Erythroblast (primary cell): ENCODE measurements around the gene BTK.
"Not testable (repeated sequence)": the region's sequence is repeated elsewhere in the genome, so short reads cannot be mapped to it uniquely, and the experiment has no call there.

ENCODE experiments used
- DNase-seq, 2 experiments: peaks; one replicate each; lab custom pipeline; 2025; lab: John Stamatoyannopoulos, UW
- GATA1 ChIP-seq: IDR thresholded peaks from 2 replicates; pipeline ENCODE4 v1.6.1; 2011; ENCODE audit warnings: low read depth, mild to moderate bottlenecking, control low read depth, low read length, moderate library complexity
- POLR2A ChIP-seq: IDR thresholded peaks from 2 replicates; pipeline ENCODE4 v1.6.1; 2011; ENCODE audit warnings: mild to moderate bottlenecking, low read length

BTK gene

DNA sequence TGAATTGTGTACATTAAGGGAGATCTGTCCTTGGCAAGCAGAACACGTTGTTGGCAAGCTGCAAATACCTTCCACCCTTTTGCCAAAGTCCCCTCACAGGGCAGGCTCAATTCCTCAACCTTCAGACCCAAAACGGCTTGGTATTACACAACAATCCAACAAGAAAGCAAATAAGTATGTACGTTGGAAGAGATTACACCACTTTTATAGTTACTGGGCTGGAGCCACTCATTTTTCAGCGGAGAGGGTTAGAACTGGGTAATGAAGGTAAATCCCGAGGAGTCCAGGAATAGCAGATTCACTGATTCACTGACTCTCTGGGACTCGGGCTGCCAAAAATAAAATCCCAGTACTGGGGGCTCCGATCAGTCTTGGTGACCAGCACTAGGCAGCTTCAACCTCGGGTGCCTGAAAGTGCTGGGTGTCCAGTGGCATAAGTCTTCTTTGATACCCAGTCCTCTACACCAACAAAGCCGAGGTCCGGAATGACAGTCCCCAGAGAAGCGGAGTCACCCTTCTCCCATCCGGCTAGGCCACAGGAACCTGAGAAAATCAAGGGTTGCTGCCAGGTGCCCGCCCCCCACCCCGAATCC, 38.0 kb downstream of the BTK start:
- peak in 1 of 2 experiments; percentile 46 for DNase-seq
- TF ChIP-seq POLR2A (no peak), GATA1 (no peak)

DNA sequence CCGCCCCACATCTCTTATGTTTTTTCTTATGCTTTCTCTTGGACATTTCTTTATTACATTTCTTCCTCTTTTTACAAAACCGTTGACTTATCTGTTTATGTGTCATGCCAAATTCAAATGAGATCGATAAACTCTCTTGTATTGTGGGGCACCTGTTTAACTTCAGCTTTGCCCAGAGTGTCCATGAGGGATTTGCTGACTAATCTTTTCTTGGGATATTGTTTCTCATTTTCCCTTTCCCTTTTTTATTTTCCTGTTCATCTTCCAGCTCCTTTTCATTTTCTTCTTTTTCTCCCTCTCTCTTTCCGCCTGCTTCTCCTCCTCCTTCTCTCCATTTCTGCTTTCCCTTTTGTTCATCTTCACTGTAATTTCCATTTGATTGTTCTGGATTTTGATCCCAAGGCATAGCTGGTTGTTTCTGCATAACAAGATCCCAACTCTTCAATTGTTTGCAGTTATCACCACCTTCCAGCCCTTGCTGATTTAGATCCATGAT, 48.2 kb downstream of the BTK start:
- TF ChIP-seq POLR2A (no peak), GATA1 (no peak)
- no peak for DNase-seq

DNA sequence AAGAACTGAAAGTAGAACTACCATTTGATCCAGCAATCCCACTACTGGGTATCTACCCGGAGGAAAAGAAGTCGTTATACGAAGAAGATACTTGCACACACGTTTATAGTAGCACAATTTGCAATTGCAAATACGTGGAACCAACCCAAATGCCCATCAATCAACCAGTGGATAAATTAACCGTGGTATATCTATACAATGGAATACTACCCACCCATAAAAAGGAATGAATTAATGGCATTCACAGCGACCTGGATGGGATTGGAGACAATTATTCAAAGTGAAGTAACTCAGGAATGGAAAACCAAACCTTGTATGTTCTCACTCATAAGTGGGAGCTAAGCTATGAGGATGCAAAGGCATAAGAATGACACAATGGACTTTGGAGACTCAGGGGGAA, 51.7 kb downstream of the BTK start:
- DNase-seq, result not testable (repeated sequence)

DNA sequence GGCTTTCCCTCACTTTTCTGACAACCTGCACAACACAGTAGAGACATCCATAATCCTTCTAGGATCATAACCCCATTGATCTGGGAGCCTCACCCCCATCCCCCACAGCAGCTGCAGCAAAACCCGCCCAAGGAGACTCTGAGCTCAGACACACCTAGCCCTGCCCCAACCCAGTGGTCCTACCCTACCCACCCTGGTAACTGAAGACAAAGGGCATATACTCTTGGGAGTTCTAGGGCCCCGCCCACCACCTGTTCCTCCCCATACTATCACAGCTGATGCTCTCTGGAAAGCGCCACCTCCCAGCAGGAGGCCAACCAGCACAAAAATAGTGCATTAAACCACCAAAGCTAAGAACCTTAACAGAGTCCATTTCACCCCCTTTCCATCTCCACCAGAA, 59.4 kb downstream of the BTK start:
- not testable (repeated sequence) for DNase-seq

DNA sequence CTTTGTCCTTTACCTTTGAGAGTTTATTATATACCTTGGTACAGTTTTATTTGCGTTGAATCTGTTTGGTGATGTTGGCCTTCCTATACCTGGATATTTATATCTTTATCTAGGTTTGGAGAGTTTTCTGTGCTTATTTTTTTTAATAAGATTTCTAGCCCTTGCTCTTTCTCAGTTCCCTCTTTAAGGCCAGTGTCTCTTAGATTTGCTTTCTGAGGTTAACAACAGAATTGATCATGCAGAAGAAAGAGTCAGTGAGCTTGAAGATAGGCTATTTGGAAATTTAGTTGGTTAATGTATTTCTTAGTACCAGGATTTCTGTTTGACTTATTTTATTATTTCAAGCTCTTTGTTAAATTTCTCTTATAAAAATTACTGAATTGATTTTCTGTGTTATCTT, 82.2 kb downstream of the BTK start:
- DNase-seq, result no peak
- TF ChIP-seq POLR2A (no peak), GATA1 (no peak)
